NB4 (cell line): ENCODE data around the gene PEX11B.

ENCODE experiments used
- CTCF ChIP-seq: IDR thresholded peaks from one replicate; pipeline ENCODE4 v1.5.1; 2012; ENCODE audit warnings: low read depth, low read length
- MAX ChIP-seq: IDR thresholded peaks from 2 replicates; pipeline ENCODE4 v1.6.1; 2011; ENCODE audit warnings: low read depth, low read length
- MYC ChIP-seq: IDR thresholded peaks from 2 replicates; pipeline ENCODE4 v1.6.1; 2011; ENCODE audit warnings: low read depth, low read length
- POLR2A ChIP-seq: IDR thresholded peaks from 2 replicates; pipeline ENCODE4 v1.6.1; 2011; ENCODE audit warnings: mild to moderate bottlenecking; ENCODE audit not compliant: insufficient read length; ENCODE audit errors: extremely low read depth

- TF ChIP-seq CTCF, result no peak
- TF ChIP-seq POLR2A, result no peak
- TF ChIP-seq MAX, result no peak
- no peak for TF ChIP-seq MYC
Observed at GRCh38 chr1:145874646-145875045, 43.9 kb downstream of the PEX11B start.
